GM18909 (cell line): Measurements from ENCODE around the gene PLET1.

Experiments
- ATAC-seq: cut with Tn5 transposase; IDR thresholded peaks from one replicate; pipeline ENCODE4 v1.9.1; 2021; ENCODE audit warnings: mild to moderate bottlenecking; ENCODE audit not compliant: unreplicated experiment, poor library complexity

The PLET1 gene

GRCh38 chr11:112260490-112260889 lies at the start of gene PLET1:
Gene PLET1 (minus strand): TSS chr11:112260860. CDS start chr11:112260589, 271 bp downstream.
- no peak for ATAC-seq

GRCh38 chr11:112310419-112310818 lies 49.8 kb upstream of the PLET1 start:
- no peak for ATAC-seq

- no peak for ATAC-seq
These were observed 48.0 kb upstream of the PLET1 start for GRCh38 chr11:112308651-112309050.

- no peak for ATAC-seq
These were observed 47.0 kb upstream of the PLET1 start for GRCh38 chr11:112307616-112308015.

- no peak for ATAC-seq
These were observed 45.6 kb upstream of the PLET1 start for GRCh38 chr11:112306230-112306629.

- ATAC-seq = no peak
These were observed 44.3 kb upstream of the PLET1 start for GRCh38 chr11:112304914-112305313.

- ATAC-seq = no peak
These were observed 43.0 kb upstream of the PLET1 start for GRCh38 chr11:112303616-112304015.

- ATAC-seq = no peak
These were observed 41.7 kb upstream of the PLET1 start for GRCh38 chr11:112302226-112302868.

GRCh38 chr11:112300094-112300786 lies 39.6 kb upstream of the PLET1 start:
- no peak for ATAC-seq

GRCh38 chr11:112298535-112298934 lies 37.9 kb upstream of the PLET1 start:
- no peak for ATAC-seq

GRCh38 chr11:112297248-112297866 lies 36.7 kb upstream of the PLET1 start:
- no peak for ATAC-seq

GRCh38 chr11:112296044-112296443 lies 35.4 kb upstream of the PLET1 start:
- ATAC-seq = no peak

- ATAC-seq = no peak
These were observed 34.2 kb upstream of the PLET1 start for GRCh38 chr11:112294688-112295340.

- no peak for ATAC-seq
These were observed 33.0 kb upstream of the PLET1 start for GRCh38 chr11:112293614-112294013.

GRCh38 chr11:112292785-112293407 lies 32.2 kb upstream of the PLET1 start:
- no peak for ATAC-seq

- no peak for ATAC-seq
These were observed 31.5 kb upstream of the PLET1 start for GRCh38 chr11:112292188-112292587.

GRCh38 chr11:112291191-112291590 lies 30.5 kb upstream of the PLET1 start:
- ATAC-seq = no peak

GRCh38 chr11:112290493-112290850 lies 29.8 kb upstream of the PLET1 start:
- ATAC-seq = no peak

- ATAC-seq = peak; percentile 95
These were observed 29.2 kb upstream of the PLET1 start for GRCh38 chr11:112289588-112290492.

- ATAC-seq = no peak
These were observed 27.4 kb upstream of the PLET1 start for GRCh38 chr11:112288021-112288420.
